Measurements from ENCODE around the gene CHD6. TPM values are rescaled to one million over a fixed set of nuclear protein-coding genes. Genes with fewer than 3 reads are reported as not detected.

The CHD6 gene
- total and polyA plus RNA-seq, 2 of the 13 experiments (the other 11 are each of a cell fraction or from before 2014, with no cell fraction given): 14.4 to 52.0 TPM

GRCh38 chr20:41509316-41510200, 108.6 kb downstream of the CHD6 start (continued):
- TF ChIP-seq HNF1A (IDR thresholded peaks at IDR 0.05; ENCODE audit: low read depth): no peak
- no peak for TF ChIP-seq HNF1A (CRISPR knock-in tag; IDR thresholded peaks at IDR 0.05; ENCODE audit: borderline replicate concordance)
- TF ChIP-seq XBP1 (CRISPR knock-in tag; IDR thresholded peaks at IDR 0.05): no peak
- no peak for TF ChIP-seq PATZ1 (CRISPR knock-in tag; IDR thresholded peaks at IDR 0.05)
- TF ChIP-seq ADNP (CRISPR knock-in tag; IDR thresholded peaks at IDR 0.05): no peak
- TF ChIP-seq ZNF615 (CRISPR knock-in tag; IDR thresholded peaks at IDR 0.05; ENCODE audit: borderline replicate concordance): no peak
- no peak for TF ChIP-seq DNMT3B (CRISPR knock-in tag; conservative IDR thresholded peaks at IDR 0.05)
- no peak for TF ChIP-seq DR1 (CRISPR knock-in tag; IDR thresholded peaks at IDR 0.05)
- no peak for TF ChIP-seq RARG (CRISPR knock-in tag; IDR thresholded peaks at IDR 0.05; ENCODE audit: low read depth)
- no peak for TF ChIP-seq SIN3B (IDR thresholded peaks at IDR 0.05; ENCODE audit: low read length)
- TF ChIP-seq ZNF501 (CRISPR knock-in tag; IDR thresholded peaks at IDR 0.05): 0 out of 2 replicates have a peak, but pooled peaks have one; percentile 33
- TF ChIP-seq ZNF33B (CRISPR knock-in tag; IDR thresholded peaks at IDR 0.05): no peak
- TF ChIP-seq ZBTB25 (CRISPR knock-in tag; IDR thresholded peaks at IDR 0.05): no peak
- no peak for TF ChIP-seq ZNF263 (CRISPR knock-in tag; IDR thresholded peaks at IDR 0.05)
- no peak for TF ChIP-seq TMF1 (CRISPR knock-in tag; IDR thresholded peaks at IDR 0.05; ENCODE audit: low read depth)
- TF ChIP-seq ZNF672 (CRISPR knock-in tag; IDR thresholded peaks at IDR 0.05): no peak
- TF ChIP-seq LRRFIP1 (CRISPR knock-in tag; conservative IDR thresholded peaks at IDR 0.05): no peak
- no peak for TF ChIP-seq ZNF230 (CRISPR knock-in tag; IDR thresholded peaks at IDR 0.05)

All from HepG2 (cell line).